Retinal pigment epithelial cell (primary cell): Measurements from ENCODE around the gene MC2R.

Source experiments
- DNase-seq: peaks from one replicate; pipeline ENCODE4 v3.0.0-alpha.2; 2010; ENCODE audit warnings: low read depth
- H3K4me3 ChIP-seq: 2 replicates; pipeline ENCODE4 v1.5.1; 2011; ENCODE audit warnings: mild to moderate bottlenecking, low read length, control low read depth, moderate library complexity
- TF ChIP-seq, protein P1 (sequence below): conservative IDR thresholded peaks from 2 replicates; pipeline ENCODE4 v1.5.1; 2011; ENCODE audit warnings: low read depth, low read length, control low read depth, inconsistent platforms

Gene MC2R

DNA sequence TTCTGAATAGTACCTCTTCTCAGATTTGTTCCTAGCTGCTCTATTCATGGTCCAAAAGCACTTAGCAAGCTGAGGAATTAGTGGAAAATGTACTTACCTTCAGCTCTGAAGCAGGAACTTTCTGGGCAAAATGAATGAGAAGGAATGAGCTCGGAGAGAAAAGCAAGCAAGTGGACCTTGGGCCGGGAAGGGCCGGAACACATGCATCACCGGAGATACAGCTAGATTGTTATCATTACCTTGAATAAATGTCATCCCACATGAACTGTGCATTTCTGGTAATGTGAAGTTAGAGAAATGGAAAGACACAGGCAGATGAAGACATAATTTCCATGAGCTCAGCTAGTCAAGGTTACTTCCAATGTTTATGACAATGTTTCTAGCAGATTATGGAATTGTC lies at the start of gene MC2R:
Gene MC2R, minus strand, starts transcription at position 146 of the 400 bp plus-strand sequence. CDS start 30,018 bp downstream, outside the sequence.
- H3K4me3 ChIP-seq = no peak within 1 kb of the TSS
- TF ChIP-seq, protein P1, sequence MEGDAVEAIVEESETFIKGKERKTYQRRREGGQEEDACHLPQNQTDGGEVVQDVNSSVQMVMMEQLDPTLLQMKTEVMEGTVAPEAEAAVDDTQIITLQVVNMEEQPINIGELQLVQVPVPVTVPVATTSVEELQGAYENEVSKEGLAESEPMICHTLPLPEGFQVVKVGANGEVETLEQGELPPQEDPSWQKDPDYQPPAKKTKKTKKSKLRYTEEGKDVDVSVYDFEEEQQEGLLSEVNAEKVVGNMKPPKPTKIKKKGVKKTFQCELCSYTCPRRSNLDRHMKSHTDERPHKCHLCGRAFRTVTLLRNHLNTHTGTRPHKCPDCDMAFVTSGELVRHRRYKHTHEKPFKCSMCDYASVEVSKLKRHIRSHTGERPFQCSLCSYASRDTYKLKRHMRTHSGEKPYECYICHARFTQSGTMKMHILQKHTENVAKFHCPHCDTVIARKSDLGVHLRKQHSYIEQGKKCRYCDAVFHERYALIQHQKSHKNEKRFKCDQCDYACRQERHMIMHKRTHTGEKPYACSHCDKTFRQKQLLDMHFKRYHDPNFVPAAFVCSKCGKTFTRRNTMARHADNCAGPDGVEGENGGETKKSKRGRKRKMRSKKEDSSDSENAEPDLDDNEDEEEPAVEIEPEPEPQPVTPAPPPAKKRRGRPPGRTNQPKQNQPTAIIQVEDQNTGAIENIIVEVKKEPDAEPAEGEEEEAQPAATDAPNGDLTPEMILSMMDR = no peak

DNA sequence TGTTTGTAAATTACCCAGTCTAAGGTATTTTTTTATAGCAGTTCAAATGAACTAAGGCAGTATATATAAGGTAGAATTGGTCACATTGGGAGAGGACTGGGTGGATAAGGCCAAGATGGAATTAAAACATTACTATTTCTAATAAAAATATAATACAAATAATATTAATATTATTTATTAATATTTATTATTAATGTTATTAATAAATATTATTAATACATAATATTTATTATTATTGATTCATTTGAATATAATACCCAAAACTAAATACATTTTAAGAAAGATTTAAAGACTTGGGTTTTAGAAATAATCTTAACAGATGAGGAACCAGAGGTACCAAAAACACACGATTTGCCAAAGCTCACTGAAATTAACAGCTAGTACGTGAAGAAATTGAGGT lies 30.5 kb upstream of the MC2R start:
- H3K4me3 ChIP-seq = no peak overlapping the region
- TF ChIP-seq, protein P1 = no peak
- DNase-seq = no peak

More for the DNA sequence above, at the start of gene MC2R:
- no peak for DNase-seq

GRCh38 chr18:13943338-13943737 lies 28.0 kb upstream of the MC2R start:
- TF ChIP-seq, protein P1 = no peak
- no peak overlapping the region for H3K4me3 ChIP-seq
- DNase-seq = no peak

DNA sequence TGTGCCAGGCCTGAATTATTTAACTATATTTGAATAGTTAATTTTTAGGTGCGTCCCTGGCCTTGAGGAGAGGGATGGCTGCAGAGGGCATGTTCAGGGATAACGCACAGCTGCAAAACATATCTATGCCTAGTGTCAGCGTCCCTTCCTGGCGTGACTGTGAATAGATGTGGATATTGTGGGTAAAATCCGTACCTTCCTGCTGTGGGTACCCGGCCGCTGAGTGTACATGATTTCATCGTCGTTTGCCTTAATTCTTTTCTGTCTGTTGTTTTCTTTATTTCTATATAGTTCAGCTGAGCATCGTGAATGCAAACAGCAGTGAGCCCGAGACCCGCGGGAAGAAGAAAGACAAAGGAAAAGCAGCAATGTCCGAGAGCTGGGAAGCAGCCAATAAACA lies 25.0 kb upstream of the MC2R start:
- H3K4me3 ChIP-seq = no peak overlapping the region
- DNase-seq = no peak
- TF ChIP-seq, protein P1 = no peak

DNA sequence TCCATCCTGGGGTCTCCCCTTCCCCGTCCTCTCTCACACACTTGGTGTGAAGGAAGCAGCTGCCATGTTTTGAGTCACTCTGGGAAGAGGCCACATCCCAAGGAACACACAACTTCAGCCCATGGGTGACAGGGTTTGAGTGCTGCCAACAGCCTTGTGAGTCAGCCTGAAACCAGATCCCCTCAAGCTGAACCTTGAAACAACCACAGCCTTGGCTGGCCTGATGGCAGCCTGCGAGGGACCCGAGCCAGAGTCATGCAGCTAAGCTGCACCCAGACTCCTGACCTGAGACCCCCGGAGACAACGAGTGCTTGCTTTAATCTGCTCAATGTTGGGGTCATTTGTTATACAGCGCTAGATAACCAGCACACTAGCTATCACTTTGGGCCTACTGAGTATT lies 19.3 kb upstream of the MC2R start:
- TF ChIP-seq, protein P1 = no peak
- H3K4me3 ChIP-seq = no peak overlapping the region
- DNase-seq = no peak

- TF ChIP-seq, protein P1 = no peak
- H3K4me3 ChIP-seq = no peak overlapping the region
- no peak for DNase-seq
These were observed 18.7 kb upstream of the MC2R start for GRCh38 chr18:13934058-13934457.

GRCh38 chr18:13932285-13933025 lies 17.1 kb upstream of the MC2R start:
- no peak for DNase-seq
- TF ChIP-seq, protein P1 = no peak
- H3K4me3 ChIP-seq = no peak overlapping the region
